CMK (cell line): ENCODE results near the gene NOC3L.
"Not testable (repeated sequence)": the region's sequence is repeated elsewhere in the genome, so short reads cannot be mapped to it uniquely, and the experiment has no call there.

Experiments used
- DNase-seq: peaks from one replicate; pipeline ENCODE4 v3.0.0-alpha.2; 2010; ENCODE audit warnings: low read depth

The NOC3L gene

GRCh38 chr10:94363251-94363565 is 469 bp upstream of the NOC3L start:
- DNase-seq: no peak

GRCh38 chr10:94361171-94361794 is 1.5 kb downstream of the NOC3L start:
- DNase-seq: no peak

GRCh38 chr10:94358480-94358879 is 4.3 kb downstream of the NOC3L start:
- DNase-seq: no peak

GRCh38 chr10:94357193-94357592 is 5.5 kb downstream of the NOC3L start:
- DNase-seq: no peak

- DNase-seq: no peak
These were observed 6.9 kb downstream of the NOC3L start for GRCh38 chr10:94355841-94356240.

- no peak for DNase-seq
These were observed 9.4 kb downstream of the NOC3L start for GRCh38 chr10:94353336-94353735.

GRCh38 chr10:94351089-94351488 is 11.7 kb downstream of the NOC3L start:
- no peak for DNase-seq

GRCh38 chr10:94350500-94350899 is 12.2 kb downstream of the NOC3L start:
- not testable (repeated sequence) for DNase-seq

GRCh38 chr10:94349327-94349726 is 13.4 kb downstream of the NOC3L start:
- DNase-seq: no peak

- DNase-seq: no peak
These were observed 18.1 kb downstream of the NOC3L start for GRCh38 chr10:94344522-94345122.

- no peak for DNase-seq
These were observed 19.6 kb downstream of the NOC3L start for GRCh38 chr10:94343151-94343550.

GRCh38 chr10:94334857-94335256 is 27.9 kb downstream of the NOC3L start:
- no peak for DNase-seq

GRCh38 chr10:94333051-94333450 is 29.7 kb downstream of the NOC3L start:
- no peak for DNase-seq

GRCh38 chr10:94328613-94329012 is 34.1 kb downstream of the NOC3L start:
- DNase-seq: no peak

GRCh38 chr10:94327649-94328048 is 35.1 kb downstream of the NOC3L start:
- no peak for DNase-seq

GRCh38 chr10:94324609-94325233 is 38.0 kb downstream of the NOC3L start:
- no peak for DNase-seq

- peak; percentile 36 for DNase-seq
These were observed 42.3 kb downstream of the NOC3L start for GRCh38 chr10:94320285-94320914.

GRCh38 chr10:94316560-94316959 is 46.2 kb downstream of the NOC3L start:
- no peak for DNase-seq

- DNase-seq: no peak
These were observed 46.7 kb downstream of the NOC3L start for GRCh38 chr10:94315975-94316464.

GRCh38 chr10:94315024-94315451 is 47.7 kb downstream of the NOC3L start:
- no peak for DNase-seq

- no peak for DNase-seq
These were observed 52.4 kb downstream of the NOC3L start for GRCh38 chr10:94310369-94310768.

- no peak for DNase-seq
These were observed 53.9 kb downstream of the NOC3L start for GRCh38 chr10:94308866-94309265.

GRCh38 chr10:94307046-94307615 is 55.6 kb downstream of the NOC3L start:
- DNase-seq: no peak
